Breast epithelium (tissue), 3 donors: ENCODE results near the gene CERKL.

ENCODE experiments used
- CTCF ChIP-seq, 3 donors: fragments of 450-650 bp; IDR thresholded peaks; one replicate each; pipeline ENCODE4 v1.5.1; 2016 to 2017; ENCODE audit warnings: antibody characterized with exemption in 3 of 3, mild to moderate bottlenecking in 3 of 3, moderate library complexity in 3 of 3
- POLR2A ChIP-seq: fragments of 450-650 bp; IDR thresholded peaks from one replicate; pipeline ENCODE4 v1.6.1; 2016; ENCODE audit warnings: antibody characterized with exemption, mild to moderate bottlenecking, moderate library complexity
- POLR2AphosphoS5 ChIP-seq, 3 donors: sonication (generic); formaldehyde crosslinking; IDR thresholded peaks; one replicate each; pipeline ENCODE4 v1.6.1; 2017; ENCODE audit warnings: antibody characterized with exemption in 3 of 3

GRCh38 chr2:181632733-181633401, 24.0 kb downstream of the CERKL start:
- TF ChIP-seq CTCF (IDR thresholded peaks at IDR 0.05) = no peak
- no peak for TF ChIP-seq POLR2AphosphoS5 (IDR thresholded peaks at IDR 0.05)
- no peak for TF ChIP-seq POLR2A
